Tibial nerve (tissue), 3 donors: ENCODE results near the gene TTBK2.

Experiments
- CTCF ChIP-seq, 5 experiments: fragments of 200-600 bp in 3 of 5; fragments of 450-650 bp in 2 of 5; sonication (generic) in 3 of 5; IDR thresholded peaks; one replicate each; pipeline ENCODE4 v1.5.1; 2016 to 2019; ENCODE audit warnings: antibody characterized with exemption in 5 of 5, mild to moderate bottlenecking in 3 of 5, moderate library complexity in 2 of 5
- POLR2A ChIP-seq, 2 donors: fragments of 450-650 bp; IDR thresholded peaks; one replicate each; pipeline ENCODE4 v1.6.1; 2017; ENCODE audit warnings: antibody characterized with exemption in 2 of 2, mild to moderate bottlenecking in 2 of 2, moderate library complexity in 2 of 2

- TF ChIP-seq CTCF (IDR thresholded peaks at IDR 0.05) (no peak), POLR2A (IDR thresholded peaks at IDR 0.05) (no peak)
Measured at GRCh38 chr15:42749266-42749665, 171.3 kb downstream of the TTBK2 start.
